Neural progenitor cell (in vitro differentiated cells): ENCODE data around the gene VTI1A. TPM values are rescaled to one million over a fixed set of nuclear protein-coding genes. Genes with fewer than 3 reads are reported as not detected.

Source experiments
- DNase-seq: peaks from one replicate; pipeline ENCODE4 v3.0.0-alpha.2; 2016; ENCODE audit warnings: low spot score
- H2AFZ ChIP-seq: fragments of 200-600 bp; sonication (generic); replicated peaks from 2 replicates; pipeline ENCODE4 v1.6.1; 2016; ENCODE audit warnings: antibody characterized with exemption
- H3F3A ChIP-seq: fragments of 200-600 bp; sonication (generic); 2 replicates; pipeline ENCODE4 v1.6.1; 2016; ENCODE audit warnings: antibody characterized with exemption, low read depth
- H3K27ac ChIP-seq: fragments of 200-600 bp; sonication (generic); 2 replicates; pipeline ENCODE4 v1.5.1; 2016; ENCODE audit warnings: mild to moderate bottlenecking
- H3K27me3 ChIP-seq: fragments of 200-600 bp; sonication (generic); 2 replicates; pipeline ENCODE4 v1.6.1; 2016; ENCODE audit warnings: mild to moderate bottlenecking, moderate library complexity
- H3K36me3 ChIP-seq: fragments of 200-600 bp; sonication (generic); 2 replicates; pipeline ENCODE4 v1.5.1; 2016
- H3K4me1 ChIP-seq: fragments of 200-600 bp; sonication (generic); 2 replicates; pipeline ENCODE4 v1.6.1; 2016; ENCODE audit warnings: mixed run types
- H3K4me2 ChIP-seq: fragments of 200-600 bp; sonication (generic); 2 replicates; pipeline ENCODE4 v1.6.1; 2016
- H3K4me3 ChIP-seq: fragments of 200-600 bp; sonication (generic); 2 replicates; pipeline ENCODE4 v1.5.1; 2016
- H3K79me2 ChIP-seq: fragments of 200-600 bp; sonication (generic); 2 replicates; pipeline ENCODE4 v1.6.1; 2016; ENCODE audit warnings: low read depth
- H3K9ac ChIP-seq: fragments of 200-600 bp; sonication (generic); 2 replicates; pipeline ENCODE4 v1.6.1; 2016
- H3K9me3 ChIP-seq: fragments of 200-600 bp; sonication (generic); 2 replicates; pipeline ENCODE4 v1.5.1; 2016; ENCODE audit warnings: low read depth
- H4K20me1 ChIP-seq: fragments of 200-600 bp; sonication (generic); 2 replicates; pipeline ENCODE4 v1.6.1; 2016; ENCODE audit warnings: low read depth
- H3K27ac Mint-ChIP-seq: 3 replicates; pipeline ENCODE4 v1.8.0; 2021; ENCODE audit warnings: mixed read lengths
- H3K27me3 Mint-ChIP-seq: 2 replicates; pipeline ENCODE4 v1.8.0; 2022; ENCODE audit warnings: low read depth, mild to moderate bottlenecking, inconsistent platforms, moderate library complexity, mixed read lengths; ENCODE audit not compliant: insufficient read depth
- H3K36me3 Mint-ChIP-seq: 3 replicates; pipeline ENCODE4 v1.8.0; 2021; ENCODE audit warnings: mixed read lengths
- H3K4me1 Mint-ChIP-seq: 3 replicates; pipeline ENCODE4 v1.8.0; 2021; ENCODE audit warnings: mixed read lengths
- H3K4me3 Mint-ChIP-seq: 3 replicates; pipeline ENCODE4 v1.8.0; 2021; ENCODE audit warnings: mild to moderate bottlenecking, moderate library complexity, mixed read lengths
- H3K9me3 Mint-ChIP-seq: 3 replicates; pipeline ENCODE4 v1.8.0; 2020; ENCODE audit warnings: mixed read lengths
- EZH2 ChIP-seq: fragments of 200-600 bp; sonication (generic); IDR thresholded peaks from 2 replicates; pipeline ENCODE4 v1.6.1; 2017; ENCODE audit warnings: antibody characterized with exemption, mild to moderate bottlenecking, moderate library complexity
- EZH2phosphoT487 ChIP-seq: fragments of 200-600 bp; sonication (generic); IDR thresholded peaks from 2 replicates; pipeline ENCODE4 v1.6.1; 2017; ENCODE audit warnings: antibody characterized with exemption
- total RNA-seq: library from RNA; depleted of rRNA; stranded (reverse); fragments of >200 nt; gene quantifications from 2 replicates; pipeline ENCODE4 v1.2.3, GENCODE V29; 2015; ENCODE audit warnings: low replicate concordance
- TF ChIP-seq, protein P1 (sequence below): fragments of 200-600 bp; sonication (generic); IDR thresholded peaks from 2 replicates; pipeline ENCODE4 v1.5.1; 2017; ENCODE audit warnings: antibody characterized with exemption, mild to moderate bottlenecking

VTI1A gene
- total RNA-seq, 1 donor from 2014 or later, result 28.8 TPM

DNA sequence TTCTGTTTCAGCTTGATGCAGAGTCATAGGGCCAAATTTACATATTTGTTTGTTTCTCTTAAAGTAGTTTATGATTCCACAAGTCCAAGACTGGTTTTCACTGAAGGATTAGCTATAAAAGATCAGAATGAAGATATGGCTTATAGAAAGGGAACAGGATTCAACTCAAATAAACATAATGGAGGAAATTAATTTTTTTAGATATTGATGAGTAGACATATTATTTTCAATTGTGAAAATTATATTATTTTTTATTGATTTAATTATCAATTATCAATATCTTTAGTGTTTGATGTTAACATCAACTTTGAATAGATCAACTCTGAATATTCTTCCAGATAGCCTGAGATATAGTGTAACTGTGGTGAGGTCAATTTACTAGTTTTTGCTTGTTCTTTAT is 68.1 kb downstream of the VTI1A start:
- TF ChIP-seq EZH2phosphoT487 (no peak), EZH2 (no peak)
- TF ChIP-seq, protein P1, sequence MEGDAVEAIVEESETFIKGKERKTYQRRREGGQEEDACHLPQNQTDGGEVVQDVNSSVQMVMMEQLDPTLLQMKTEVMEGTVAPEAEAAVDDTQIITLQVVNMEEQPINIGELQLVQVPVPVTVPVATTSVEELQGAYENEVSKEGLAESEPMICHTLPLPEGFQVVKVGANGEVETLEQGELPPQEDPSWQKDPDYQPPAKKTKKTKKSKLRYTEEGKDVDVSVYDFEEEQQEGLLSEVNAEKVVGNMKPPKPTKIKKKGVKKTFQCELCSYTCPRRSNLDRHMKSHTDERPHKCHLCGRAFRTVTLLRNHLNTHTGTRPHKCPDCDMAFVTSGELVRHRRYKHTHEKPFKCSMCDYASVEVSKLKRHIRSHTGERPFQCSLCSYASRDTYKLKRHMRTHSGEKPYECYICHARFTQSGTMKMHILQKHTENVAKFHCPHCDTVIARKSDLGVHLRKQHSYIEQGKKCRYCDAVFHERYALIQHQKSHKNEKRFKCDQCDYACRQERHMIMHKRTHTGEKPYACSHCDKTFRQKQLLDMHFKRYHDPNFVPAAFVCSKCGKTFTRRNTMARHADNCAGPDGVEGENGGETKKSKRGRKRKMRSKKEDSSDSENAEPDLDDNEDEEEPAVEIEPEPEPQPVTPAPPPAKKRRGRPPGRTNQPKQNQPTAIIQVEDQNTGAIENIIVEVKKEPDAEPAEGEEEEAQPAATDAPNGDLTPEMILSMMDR, result no peak

GRCh38 chr10:112515852-112516251 is 68.8 kb downstream of the VTI1A start:
- H4K20me1 ChIP-seq, result no peaks in the 10 kb centered on the region
- H3F3A ChIP-seq, result peaks cover 8% of the 10 kb centered on the region
- peaks cover 6% of the 10 kb centered on the region for H3K79me2 ChIP-seq
- no peak overlapping the region for H3K4me2 ChIP-seq
- H3K9me3 Mint-ChIP-seq, result peaks cover 4% of the 10 kb centered on the region
- H3K4me3 Mint-ChIP-seq, result no peak overlapping the region
- H3K4me1 Mint-ChIP-seq, result no peaks in the 10 kb centered on the region
- TF ChIP-seq EZH2 (no peak), EZH2phosphoT487 (no peak)
- TF ChIP-seq, protein P1, result no peak
- H3K9ac ChIP-seq, result no peak overlapping the region
- no peak for DNase-seq
- peaks cover 4% of the 10 kb centered on the region for H3K36me3 Mint-ChIP-seq
- H3K27me3 Mint-ChIP-seq, result no peaks in the 10 kb centered on the region
- no peaks in the 10 kb centered on the region for H3K27me3 ChIP-seq
- no peak overlapping the region for H3K27ac ChIP-seq
- no peak overlapping the region for H3K4me3 ChIP-seq
- H3K4me1 ChIP-seq, result no peaks in the 10 kb centered on the region
- H3K36me3 ChIP-seq, result no peaks in the 10 kb centered on the region
- H3K9me3 ChIP-seq, result no peaks in the 10 kb centered on the region
- no peak overlapping the region for H3K27ac Mint-ChIP-seq
- H2AFZ ChIP-seq, result no peak overlapping the region

More for the DNA sequence above, 68.1 kb downstream of the VTI1A start:
- H3K27me3 Mint-ChIP-seq, result no peaks in the 10 kb centered on the region
- H3K4me1 Mint-ChIP-seq, result no peaks in the 10 kb centered on the region
- no peak overlapping the region for H3K4me3 Mint-ChIP-seq
- Histone ChIP-seq H3K4me2 (no peak overlapping the region), H3K4me3 (no peak overlapping the region), H2AFZ (no peak overlapping the region), H3K27ac (no peak overlapping the region), H4K20me1 (no peaks in the 10 kb centered on the region), H3K79me2 (peaks cover 6% of the 10 kb centered on the region), H3K27me3 (no peaks in the 10 kb centered on the region), H3K9ac (no peak overlapping the region), H3K9me3 (no peaks in the 10 kb centered on the region), H3F3A (peaks cover 8% of the 10 kb centered on the region), H3K36me3 (no peaks in the 10 kb centered on the region), H3K4me1 (no peaks in the 10 kb centered on the region)
- H3K9me3 Mint-ChIP-seq, result peaks cover 4% of the 10 kb centered on the region
- H3K27ac Mint-ChIP-seq, result no peak overlapping the region
- no peak for DNase-seq
- H3K36me3 Mint-ChIP-seq, result peaks cover 4% of the 10 kb centered on the region

DNA sequence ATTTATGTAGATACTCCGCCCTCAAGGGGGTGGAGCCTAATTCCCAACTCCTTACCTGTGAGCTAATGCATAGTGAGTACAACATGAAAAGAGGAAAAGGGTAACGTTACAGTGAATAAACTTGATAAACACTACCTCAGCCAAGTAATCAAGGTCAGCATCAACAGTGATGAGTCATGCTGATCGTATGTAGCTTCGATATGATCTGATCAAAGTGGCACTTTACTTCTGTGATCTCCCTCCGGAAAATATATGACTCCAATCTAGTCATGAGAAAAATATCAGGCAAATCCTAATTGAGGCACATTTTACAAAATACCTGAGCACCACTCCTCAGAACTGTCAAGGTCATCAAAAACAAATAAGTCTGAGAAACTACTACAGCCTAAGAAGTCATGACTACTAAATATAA is 70.4 kb downstream of the VTI1A start:
- TF ChIP-seq EZH2phosphoT487 (no peak), EZH2 (no peak)
- TF ChIP-seq, protein P1, result no peak
- Mint-ChIP-seq H3K27me3 (no peaks in the 10 kb centered on the region), H3K4me3 (no peak overlapping the region), H3K4me1 (no peaks in the 10 kb centered on the region), H3K9me3 (peaks cover 4% of the 10 kb centered on the region), H3K27ac (no peak overlapping the region), H3K36me3 (no peaks in the 10 kb centered on the region)
- peaks cover 8% of the 10 kb centered on the region for H3F3A ChIP-seq
- H3K27me3 ChIP-seq, result no peaks in the 10 kb centered on the region
- H3K27ac ChIP-seq, result no peak overlapping the region
- no peak for DNase-seq
- no peak overlapping the region for H3K4me2 ChIP-seq
- no peak overlapping the region for H3K4me3 ChIP-seq
- H3K36me3 ChIP-seq, result no peaks in the 10 kb centered on the region
- no peak overlapping the region for H3K9ac ChIP-seq
- no peaks in the 10 kb centered on the region for H3K9me3 ChIP-seq
- peaks cover 6% of the 10 kb centered on the region for H3K79me2 ChIP-seq
- no peaks in the 10 kb centered on the region for H4K20me1 ChIP-seq
- H3K4me1 ChIP-seq, result no peaks in the 10 kb centered on the region
- H2AFZ ChIP-seq, result no peak overlapping the region
